KG1 (cell line): ENCODE data around the gene GABBR2.
A peak's percentile ranks its signal among the peaks of the same experiment; 100 is the strongest.

Source experiments
- DNase-seq: peaks from one replicate; lab custom pipeline; 2025; lab: John Stamatoyannopoulos, UW

The GABBR2 gene

GRCh38 chr9:98318834-98319478 lies 389.8 kb downstream of the GABBR2 start:
- no peak for DNase-seq

GRCh38 chr9:98318041-98318790 lies 390.5 kb downstream of the GABBR2 start:
- DNase-seq, result no peak

GRCh38 chr9:98317134-98317857 lies 391.4 kb downstream of the GABBR2 start:
- no peak for DNase-seq

GRCh38 chr9:98316445-98317133 lies 392.1 kb downstream of the GABBR2 start:
- no peak for DNase-seq

GRCh38 chr9:98315551-98316060 lies 393.1 kb downstream of the GABBR2 start:
- peak; percentile 83 for DNase-seq

- no peak for DNase-seq
Measured at GRCh38 chr9:98315067-98315453, 393.7 kb downstream of the GABBR2 start.

GRCh38 chr9:98314381-98315066 lies 394.2 kb downstream of the GABBR2 start:
- DNase-seq, result no peak

- DNase-seq, result no peak
Measured at GRCh38 chr9:98312365-98312764, 396.4 kb downstream of the GABBR2 start.

DNA sequence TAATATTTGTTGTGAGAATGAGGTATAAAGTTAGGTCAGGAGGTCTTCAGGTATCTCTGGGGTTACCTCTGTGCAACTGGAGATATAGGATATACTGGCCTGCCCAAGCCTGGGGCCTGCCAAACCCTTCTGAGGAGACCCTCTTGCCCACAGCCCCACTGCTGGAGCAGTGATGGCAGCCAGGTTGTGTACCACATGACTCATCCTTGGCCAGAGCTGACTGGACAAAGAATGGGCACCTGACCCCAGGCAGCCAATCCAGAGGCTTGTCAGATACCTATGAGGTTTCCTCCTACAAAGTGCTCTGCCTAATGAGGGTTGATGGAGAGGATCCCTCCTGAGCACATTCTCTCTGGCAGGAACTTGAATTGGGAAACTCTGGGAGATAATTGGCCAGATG lies 397.2 kb downstream of the GABBR2 start:
- DNase-seq, result no peak

GRCh38 chr9:98310752-98311392 lies 397.9 kb downstream of the GABBR2 start:
- no peak for DNase-seq

- no peak for DNase-seq
Measured at GRCh38 chr9:98306384-98307145, 402.2 kb downstream of the GABBR2 start.

- no peak for DNase-seq
Measured at GRCh38 chr9:98304381-98304780, 404.4 kb downstream of the GABBR2 start.

DNA sequence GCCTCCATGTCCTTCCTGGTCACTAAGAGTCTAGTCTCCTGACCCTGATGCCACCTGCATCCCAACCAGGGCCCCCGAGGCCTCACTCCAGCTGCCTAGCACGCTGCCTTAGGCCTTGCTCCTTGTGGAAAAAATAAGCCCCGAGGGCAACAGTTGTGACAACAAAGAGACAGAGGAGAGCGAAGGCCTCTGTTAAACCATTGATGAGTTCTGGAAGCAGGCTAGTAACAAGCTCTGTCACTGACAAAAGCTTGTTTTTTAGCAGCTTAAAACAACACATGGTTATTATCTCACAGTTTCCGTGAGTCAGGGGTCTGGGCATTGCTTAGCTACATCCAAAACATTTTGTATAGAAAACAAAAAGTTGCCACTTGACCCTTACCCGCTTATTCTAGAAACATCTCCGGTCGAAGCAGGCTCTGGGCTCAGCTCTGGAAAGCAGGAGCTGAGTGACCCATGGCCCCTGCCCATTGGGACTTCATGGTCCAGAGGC lies 405.1 kb downstream of the GABBR2 start:
- DNase-seq, result no peak

- no peak for DNase-seq
Measured at GRCh38 chr9:98302938-98303632, 405.6 kb downstream of the GABBR2 start.

- DNase-seq, result no peak
Measured at GRCh38 chr9:98302150-98302549, 406.6 kb downstream of the GABBR2 start.

GRCh38 chr9:98300611-98301010 lies 408.1 kb downstream of the GABBR2 start:
- no peak for DNase-seq

GRCh38 chr9:98298476-98298875 lies 410.3 kb downstream of the GABBR2 start:
- no peak for DNase-seq

DNA sequence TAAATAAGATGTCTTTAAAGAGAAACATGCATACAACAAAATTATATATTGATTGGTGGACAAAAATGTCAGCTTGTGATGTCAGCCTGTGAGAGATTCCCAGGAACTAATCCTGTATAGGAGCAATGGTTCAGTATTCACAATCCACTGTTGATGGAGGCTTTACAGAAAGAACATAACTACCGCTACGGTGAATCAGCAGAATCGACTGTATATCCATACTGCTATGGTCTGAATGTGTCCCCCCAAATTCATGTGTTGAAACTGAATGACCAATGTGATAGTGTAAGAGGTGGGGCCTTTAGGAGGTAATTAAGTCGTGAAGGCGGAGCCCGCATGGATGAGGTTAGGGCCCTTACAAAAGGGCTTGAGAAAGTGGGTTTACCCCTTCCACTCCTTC lies 412.9 kb downstream of the GABBR2 start:
- no peak for DNase-seq

DNA sequence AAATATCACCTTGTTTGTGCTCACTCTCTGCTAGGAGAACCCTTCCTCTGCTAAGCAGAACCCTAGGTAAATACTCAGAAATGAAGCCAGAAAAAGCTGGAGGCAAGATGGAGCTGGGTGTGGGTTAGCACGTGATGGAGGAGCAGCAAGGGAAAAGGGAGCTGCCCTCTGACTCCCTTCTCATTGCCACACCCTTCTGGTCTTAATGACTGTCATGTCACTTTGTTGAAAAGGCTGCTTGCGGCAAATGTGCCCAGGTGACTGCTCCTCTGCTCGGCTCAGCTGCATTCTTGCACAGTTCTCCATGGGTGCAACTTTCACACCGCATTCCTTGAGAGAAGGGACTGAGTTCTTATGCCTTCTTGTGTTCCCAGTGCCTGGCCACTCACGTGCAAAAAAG lies 416.9 kb downstream of the GABBR2 start:
- DNase-seq, result no peak

DNA sequence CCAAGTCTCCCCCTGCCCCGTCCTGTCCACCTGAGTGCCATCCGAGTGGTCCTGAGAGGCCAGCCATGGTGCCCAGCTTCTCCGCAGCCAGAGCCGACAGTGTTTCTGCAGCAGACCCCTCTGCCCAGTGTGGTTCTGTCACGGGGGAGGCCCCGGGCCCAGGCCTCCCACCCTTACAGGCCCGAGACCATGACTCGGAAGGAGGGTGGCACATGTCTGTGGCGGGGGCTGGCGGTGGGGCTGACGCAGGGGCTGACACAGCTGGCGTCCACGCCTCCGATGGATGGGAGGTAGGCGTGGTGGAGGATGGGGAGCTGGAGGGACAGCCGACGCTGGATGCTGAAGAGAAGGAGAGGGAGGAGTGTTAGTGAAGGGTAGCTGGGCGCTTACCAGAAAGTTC lies 418.3 kb downstream of the GABBR2 start:
- no peak for DNase-seq
